GM23338 (cell line): Measurements from ENCODE around the gene CCDC80. TPM values are rescaled to one million over a fixed set of nuclear protein-coding genes. Genes with fewer than 3 reads are reported as not detected.

Experiments
- ATAC-seq: fragments of 200-7000 bp; cut with Tn5 transposase; 3 replicates; pipeline ENCODE4 v1.9.1; 2020
- DNase-seq: peaks from one replicate; pipeline ENCODE4 v3.0.0-alpha.2; 2015; ENCODE audit warnings: low spot score
- H2AFZ ChIP-seq: fragments of 200-600 bp; sonication (generic); 2 replicates; pipeline ENCODE4 v1.8.0; 2016; ENCODE audit warnings: antibody characterized with exemption, mild to moderate bottlenecking, moderate library complexity
- H3F3A ChIP-seq: fragments of 200-600 bp; sonication (generic); replicated peaks from 2 replicates; pipeline ENCODE4 v1.8.0; 2017; ENCODE audit warnings: antibody characterized with exemption, mixed run types, low read depth
- H3K27ac ChIP-seq: fragments of 200-600 bp; sonication (generic); 2 replicates; pipeline ENCODE4 v1.6.1; 2016; ENCODE audit warnings: low read depth
- H3K27me3 ChIP-seq: fragments of 200-600 bp; sonication (generic); 2 replicates; pipeline ENCODE4 v1.8.0; 2016; ENCODE audit warnings: mild to moderate bottlenecking, mixed run types, moderate library complexity; ENCODE audit not compliant: insufficient read depth
- H3K36me3 ChIP-seq: fragments of 200-600 bp; sonication (generic); 2 replicates; pipeline ENCODE4 v1.8.0; 2016; ENCODE audit warnings: mild to moderate bottlenecking; ENCODE audit not compliant: insufficient read depth
- H3K4me1 ChIP-seq: fragments of 200-600 bp; sonication (generic); 2 replicates; pipeline ENCODE4 v1.8.0; 2016; ENCODE audit warnings: mild to moderate bottlenecking, moderate library complexity; ENCODE audit not compliant: insufficient read depth
- H3K4me2 ChIP-seq: fragments of 200-600 bp; sonication (generic); 2 replicates; pipeline ENCODE4 v1.7.1; 2017; ENCODE audit warnings: mixed run types
- H3K4me3 ChIP-seq: fragments of 200-600 bp; sonication (generic); 2 replicates; pipeline ENCODE4 v1.6.1; 2016; ENCODE audit warnings: mixed run types
- H3K79me2 ChIP-seq: fragments of 200-600 bp; sonication (generic); replicated peaks from 2 replicates; pipeline ENCODE4 v1.8.0; 2017; ENCODE audit warnings: mild to moderate bottlenecking; ENCODE audit not compliant: insufficient read depth
- H3K9me2 ChIP-seq: fragments of 200-600 bp; sonication (generic); 2 replicates; pipeline ENCODE4 v1.8.0; 2017; ENCODE audit not compliant: insufficient read depth
- H4K20me1 ChIP-seq: fragments of 200-600 bp; sonication (generic); replicated peaks from 2 replicates; pipeline ENCODE4 v1.8.0; 2017; ENCODE audit warnings: mild to moderate bottlenecking; ENCODE audit not compliant: insufficient read depth
- H3K27ac Mint-ChIP-seq: 2 replicates; pipeline ENCODE4 v1.8.0; 2020; ENCODE audit warnings: inconsistent platforms, mild to moderate bottlenecking, moderate library complexity, mixed read lengths
- H3K27me3 Mint-ChIP-seq: 3 replicates; pipeline ENCODE4 v1.8.0; 2022; ENCODE audit warnings: low read depth, mild to moderate bottlenecking, moderate library complexity, mixed read lengths, inconsistent platforms; ENCODE audit not compliant: insufficient read depth, poor library complexity
- H3K36me3 Mint-ChIP-seq: 3 replicates; pipeline ENCODE4 v1.8.0; 2021; ENCODE audit warnings: low read depth, mild to moderate bottlenecking, inconsistent platforms, moderate library complexity, mixed read lengths
- H3K4me1 Mint-ChIP-seq: 3 replicates; pipeline ENCODE4 v1.8.0; 2020; ENCODE audit warnings: mild to moderate bottlenecking, inconsistent platforms, mixed read lengths
- H3K4me3 Mint-ChIP-seq: 3 replicates; pipeline ENCODE4 v1.8.0; 2021; ENCODE audit warnings: moderate library complexity, mild to moderate bottlenecking, inconsistent platforms, mixed read lengths
- H3K9me3 Mint-ChIP-seq: 3 replicates; pipeline ENCODE4 v1.8.0; 2020; ENCODE audit warnings: moderate library complexity, mild to moderate bottlenecking, inconsistent platforms, mixed read lengths
- CREB1 ChIP-seq: fragments of 250-450 bp; sonication (Bioruptor Pico); IDR thresholded peaks from 2 replicates; pipeline ENCODE4 v1.5.0; 2020; ENCODE audit warnings: low read depth, mild to moderate bottlenecking, moderate library complexity
- EZH2phosphoT487 ChIP-seq: fragments of 200-600 bp; sonication (generic); IDR thresholded peaks from one replicate; pipeline ENCODE4 v1.8.1; 2018; ENCODE audit warnings: antibody characterized with exemption; ENCODE audit not compliant: unreplicated experiment
- POLR2AphosphoS5 ChIP-seq: IDR thresholded peaks from 2 replicates; pipeline ENCODE4 v1.6.1; 2016; ENCODE audit warnings: antibody characterized with exemption, low read depth
- STAT1 ChIP-seq: IDR thresholded peaks from one replicate; pipeline ENCODE4 v1.6.1; 2016; ENCODE audit warnings: antibody characterized with exemption; ENCODE audit not compliant: unreplicated experiment
- polyA plus RNA-seq: library from polyadenylated mRNA; unstranded; fragments of >200 nt; fragmentation: Nextera tagmentation; extraction: Ambion mirVana; gene quantifications from 2 replicates; pipeline ENCODE4 v1.2.1, GENCODE V29; 2016
- total RNA-seq: library from RNA; depleted of rRNA; stranded (reverse); fragments of >200 nt; shearing (Covaris generic); gene quantifications from 2 replicates; pipeline ENCODE4 v1.2.3, GENCODE V29; 2014
- TF ChIP-seq, protein P1 (sequence below): fragments of 250-450 bp; sonication (Bioruptor Pico); IDR thresholded peaks from 2 replicates; pipeline ENCODE4 v1.5.0; 2020; ENCODE audit warnings: mild to moderate bottlenecking, moderate library complexity

The CCDC80 gene
- total and polyA plus RNA-seq, 2 experiments from 2014 or later, result 5.4 to 6.7 TPM

DNA sequence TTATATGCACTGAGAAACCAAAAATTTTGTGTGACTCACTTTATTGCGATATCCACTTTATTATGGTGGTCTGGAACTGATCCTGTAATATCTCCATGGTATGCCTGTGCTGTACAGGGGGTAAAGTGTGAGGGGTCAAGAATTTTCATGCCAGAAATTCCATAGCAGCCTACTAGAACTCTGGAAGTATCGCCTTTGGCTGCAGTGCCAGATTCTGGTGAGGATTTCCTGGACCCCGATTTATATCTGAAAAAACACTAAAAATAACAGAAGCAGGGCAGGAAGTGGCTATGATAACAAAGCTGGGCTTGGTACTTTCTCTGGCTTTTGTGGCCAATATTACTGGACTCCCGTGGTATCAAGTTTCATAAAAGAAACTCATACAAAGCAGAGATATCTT, 36.4 kb downstream of the CCDC80 start:
- no peaks in the 10 kb centered on the region; the same call in 2 of the 3 replicates for H3K4me1 Mint-ChIP-seq
- H3K4me3 ChIP-seq, result no peak overlapping the region
- no peak overlapping the region for H3K4me2 ChIP-seq
- no peak overlapping the region for H2AFZ ChIP-seq
- no peaks in the 10 kb centered on the region for H3K9me2 ChIP-seq
- H3K27me3 Mint-ChIP-seq, result peaks cover 5% of the 10 kb centered on the region
- TF ChIP-seq EZH2phosphoT487 (no peak), CREB1 (no peak), STAT1 (no peak)
- TF ChIP-seq, protein P1, sequence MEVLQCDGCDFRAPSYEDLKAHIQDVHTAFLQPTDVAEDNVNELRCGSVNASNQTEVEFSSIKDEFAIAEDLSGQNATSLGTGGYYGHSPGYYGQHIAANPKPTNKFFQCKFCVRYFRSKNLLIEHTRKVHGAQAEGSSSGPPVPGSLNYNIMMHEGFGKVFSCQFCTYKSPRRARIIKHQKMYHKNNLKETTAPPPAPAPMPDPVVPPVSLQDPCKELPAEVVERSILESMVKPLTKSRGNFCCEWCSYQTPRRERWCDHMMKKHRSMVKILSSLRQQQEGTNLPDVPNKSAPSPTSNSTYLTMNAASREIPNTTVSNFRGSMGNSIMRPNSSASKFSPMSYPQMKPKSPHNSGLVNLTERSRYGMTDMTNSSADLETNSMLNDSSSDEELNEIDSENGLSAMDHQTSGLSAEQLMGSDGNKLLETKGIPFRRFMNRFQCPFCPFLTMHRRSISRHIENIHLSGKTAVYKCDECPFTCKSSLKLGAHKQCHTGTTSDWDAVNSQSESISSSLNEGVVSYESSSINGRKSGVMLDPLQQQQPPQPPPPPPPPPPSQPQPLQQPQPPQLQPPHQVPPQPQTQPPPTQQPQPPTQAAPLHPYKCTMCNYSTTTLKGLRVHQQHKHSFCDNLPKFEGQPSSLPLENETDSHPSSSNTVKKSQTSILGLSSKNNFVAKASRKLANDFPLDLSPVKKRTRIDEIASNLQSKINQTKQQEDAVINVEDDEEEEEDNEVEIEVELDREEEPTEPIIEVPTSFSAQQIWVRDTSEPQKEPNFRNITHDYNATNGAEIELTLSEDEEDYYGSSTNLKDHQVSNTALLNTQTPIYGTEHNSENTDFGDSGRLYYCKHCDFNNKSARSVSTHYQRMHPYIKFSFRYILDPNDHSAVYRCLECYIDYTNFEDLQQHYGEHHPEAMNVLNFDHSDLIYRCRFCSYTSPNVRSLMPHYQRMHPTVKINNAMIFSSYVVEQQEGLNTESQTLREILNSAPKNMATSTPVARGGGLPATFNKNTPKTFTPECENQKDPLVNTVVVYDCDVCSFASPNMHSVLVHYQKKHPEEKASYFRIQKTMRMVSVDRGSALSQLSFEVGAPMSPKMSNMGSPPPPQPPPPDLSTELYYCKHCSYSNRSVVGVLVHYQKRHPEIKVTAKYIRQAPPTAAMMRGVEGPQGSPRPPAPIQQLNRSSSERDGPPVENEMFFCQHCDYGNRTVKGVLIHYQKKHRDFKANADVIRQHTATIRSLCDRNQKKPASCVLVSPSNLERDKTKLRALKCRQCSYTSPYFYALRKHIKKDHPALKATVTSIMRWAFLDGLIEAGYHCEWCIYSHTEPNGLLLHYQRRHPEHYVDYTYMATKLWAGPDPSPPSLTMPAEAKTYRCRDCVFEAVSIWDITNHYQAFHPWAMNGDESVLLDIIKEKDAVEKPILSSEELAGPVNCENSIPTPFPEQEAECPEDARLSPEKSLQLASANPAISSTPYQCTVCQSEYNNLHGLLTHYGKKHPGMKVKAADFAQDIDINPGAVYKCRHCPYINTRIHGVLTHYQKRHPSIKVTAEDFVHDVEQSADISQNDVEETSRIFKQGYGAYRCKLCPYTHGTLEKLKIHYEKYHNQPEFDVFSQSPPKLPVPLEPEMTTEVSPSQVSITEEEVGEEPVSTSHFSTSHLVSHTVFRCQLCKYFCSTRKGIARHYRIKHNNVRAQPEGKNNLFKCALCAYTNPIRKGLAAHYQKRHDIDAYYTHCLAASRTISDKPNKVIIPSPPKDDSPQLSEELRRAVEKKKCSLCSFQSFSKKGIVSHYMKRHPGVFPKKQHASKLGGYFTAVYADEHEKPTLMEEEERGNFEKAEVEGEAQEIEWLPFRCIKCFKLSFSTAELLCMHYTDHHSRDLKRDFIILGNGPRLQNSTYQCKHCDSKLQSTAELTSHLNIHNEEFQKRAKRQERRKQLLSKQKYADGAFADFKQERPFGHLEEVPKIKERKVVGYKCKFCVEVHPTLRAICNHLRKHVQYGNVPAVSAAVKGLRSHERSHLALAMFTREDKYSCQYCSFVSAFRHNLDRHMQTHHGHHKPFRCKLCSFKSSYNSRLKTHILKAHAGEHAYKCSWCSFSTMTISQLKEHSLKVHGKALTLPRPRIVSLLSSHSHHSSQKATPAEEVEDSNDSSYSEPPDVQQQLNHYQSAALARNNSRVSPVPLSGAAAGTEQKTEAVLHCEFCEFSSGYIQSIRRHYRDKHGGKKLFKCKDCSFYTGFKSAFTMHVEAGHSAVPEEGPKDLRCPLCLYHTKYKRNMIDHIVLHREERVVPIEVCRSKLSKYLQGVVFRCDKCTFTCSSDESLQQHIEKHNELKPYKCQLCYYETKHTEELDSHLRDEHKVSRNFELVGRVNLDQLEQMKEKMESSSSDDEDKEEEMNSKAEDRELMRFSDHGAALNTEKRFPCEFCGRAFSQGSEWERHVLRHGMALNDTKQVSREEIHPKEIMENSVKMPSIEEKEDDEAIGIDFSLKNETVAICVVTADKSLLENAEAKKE (CRISPR knock-in tag), result no peak
- H3K27ac Mint-ChIP-seq, result no peak overlapping the region
- no peak overlapping the region for H3K4me3 Mint-ChIP-seq
- no peaks in the 10 kb centered on the region for H3K27me3 ChIP-seq
- no peaks in the 10 kb centered on the region for H3K36me3 Mint-ChIP-seq
- H3K9me3 Mint-ChIP-seq, result no peaks in the 10 kb centered on the region
- H3K79me2 ChIP-seq, result no peaks in the 10 kb centered on the region
- H3F3A ChIP-seq, result no peaks in the 10 kb centered on the region
- ATAC-seq (no peak), DNase-seq (no peak)
- H3K4me1 ChIP-seq, result no peaks in the 10 kb centered on the region
- no peak overlapping the region for H3K27ac ChIP-seq
- H3K36me3 ChIP-seq, result no peaks in the 10 kb centered on the region
- no peaks in the 10 kb centered on the region for H4K20me1 ChIP-seq

DNA sequence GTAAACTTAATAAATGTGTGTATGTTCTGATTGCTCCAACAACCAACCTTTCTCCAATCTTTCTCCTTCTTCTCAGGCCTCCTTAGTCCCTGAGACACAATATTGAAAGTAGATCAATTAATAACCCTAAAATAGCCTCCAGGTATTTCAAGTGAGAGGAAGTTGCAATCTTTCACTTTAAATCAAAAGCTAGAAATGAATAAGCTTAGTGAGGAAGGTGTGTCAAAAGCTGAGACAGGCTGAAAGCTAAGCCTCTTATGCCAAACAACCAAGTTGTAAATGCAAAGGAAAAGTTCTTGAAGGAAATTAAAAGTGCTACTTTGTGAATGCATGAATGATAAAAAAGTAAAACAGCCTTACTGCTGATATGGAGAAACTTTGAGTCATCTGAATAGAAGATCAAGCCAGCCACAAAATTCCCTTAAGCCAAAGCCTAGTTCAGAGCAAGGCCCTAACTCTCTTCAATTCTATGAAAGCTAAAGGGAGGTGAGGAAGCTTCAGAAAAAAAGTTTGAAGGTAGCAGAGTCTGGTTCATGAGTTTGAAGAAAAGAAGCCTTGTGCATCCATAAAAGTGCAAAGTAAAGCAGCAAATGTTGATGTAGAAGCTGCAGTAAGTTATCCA, 38.6 kb downstream of the CCDC80 start:
- H3K27me3 Mint-ChIP-seq, result peaks cover 4% of the 10 kb centered on the region
- no peak overlapping the region for H3K27ac Mint-ChIP-seq
- Histone ChIP-seq H3K79me2 (no peaks in the 10 kb centered on the region), H2AFZ (peak overlapping the region; percentile 39), H3K9me2 (no peaks in the 10 kb centered on the region), H3F3A (no peaks in the 10 kb centered on the region), H3K4me2 (no peak overlapping the region), H4K20me1 (no peaks in the 10 kb centered on the region), H3K36me3 (no peaks in the 10 kb centered on the region), H3K27ac (no peak overlapping the region), H3K4me1 (no peaks in the 10 kb centered on the region), H3K27me3 (no peaks in the 10 kb centered on the region), H3K4me3 (no peak overlapping the region)
- no peak overlapping the region for H3K4me3 Mint-ChIP-seq
- H3K36me3 Mint-ChIP-seq, result no peaks in the 10 kb centered on the region
- H3K9me3 Mint-ChIP-seq, result no peaks in the 10 kb centered on the region
- no peaks in the 10 kb centered on the region; the same call in 2 of the 3 replicates for H3K4me1 Mint-ChIP-seq
- ATAC-seq (no peak), DNase-seq (no peak)
- no peak for TF ChIP-seq POLR2AphosphoS5
